ENCODE measurements around the gene MAST3.

MAST3 gene

GRCh38 chr19:18161636-18162002 is 64.0 kb downstream of the MAST3 start:
- no peak for DNase-seq

DNA sequence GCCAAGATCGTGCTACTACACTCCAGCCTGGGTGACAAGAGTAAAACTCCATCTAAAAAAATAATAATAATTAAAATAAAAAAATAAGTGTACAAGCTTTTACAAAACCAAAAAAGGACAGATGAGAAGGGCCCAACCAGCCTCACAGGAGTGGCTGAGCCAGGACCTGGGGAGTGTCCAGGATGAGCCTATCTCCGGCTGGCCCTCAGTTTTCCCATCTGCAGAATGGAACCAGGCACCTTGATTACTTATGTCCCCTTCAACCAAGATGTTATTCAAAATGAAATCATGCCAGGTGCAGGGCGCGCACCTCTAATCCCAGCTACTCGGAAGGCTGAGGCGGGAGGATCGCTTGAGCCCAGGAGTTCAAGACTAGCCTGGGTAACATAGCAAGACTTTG is 66.5 kb downstream of the MAST3 start:
- no peak for DNase-seq

GRCh38 chr19:18165794-18166544 is 68.4 kb downstream of the MAST3 start:
- no peak for DNase-seq

- DNase-seq: no peak
Observed at GRCh38 chr19:18167011-18167410, 69.4 kb downstream of the MAST3 start.

DNA sequence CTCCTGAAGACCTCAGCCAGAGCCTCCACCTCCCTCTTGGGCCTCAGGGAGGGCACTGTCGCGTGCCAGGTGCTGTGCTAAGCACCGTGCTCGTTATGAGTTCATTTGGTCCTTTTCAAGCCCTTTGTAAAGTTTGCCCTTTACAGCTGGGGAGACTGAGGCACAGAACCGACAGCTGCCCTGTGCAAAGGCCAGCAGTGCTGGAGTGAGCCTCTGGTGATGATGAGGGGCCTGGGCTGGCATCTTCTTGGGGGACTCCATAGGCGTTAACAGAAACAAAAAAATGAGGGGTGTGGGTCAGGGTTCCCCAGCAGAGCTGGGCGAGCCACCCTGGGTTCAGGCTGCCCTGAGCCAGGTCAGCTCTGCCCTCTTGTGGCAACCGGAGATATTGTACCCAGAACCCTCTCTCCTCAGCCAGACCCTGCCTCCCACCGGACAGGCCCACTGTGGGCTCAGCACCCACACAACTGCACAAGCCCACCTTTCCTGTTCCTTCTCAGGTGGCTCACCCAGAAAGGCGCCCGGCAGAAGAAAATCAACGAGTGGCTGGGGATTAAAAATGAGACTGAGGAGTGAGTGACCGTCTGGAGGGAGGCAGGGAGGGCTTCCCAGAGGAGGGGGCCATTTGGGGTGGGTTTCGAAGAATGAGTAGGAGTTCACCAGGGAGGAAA is 70.5 kb downstream of the MAST3 start:
- peak; percentile 56 for DNase-seq

DNA sequence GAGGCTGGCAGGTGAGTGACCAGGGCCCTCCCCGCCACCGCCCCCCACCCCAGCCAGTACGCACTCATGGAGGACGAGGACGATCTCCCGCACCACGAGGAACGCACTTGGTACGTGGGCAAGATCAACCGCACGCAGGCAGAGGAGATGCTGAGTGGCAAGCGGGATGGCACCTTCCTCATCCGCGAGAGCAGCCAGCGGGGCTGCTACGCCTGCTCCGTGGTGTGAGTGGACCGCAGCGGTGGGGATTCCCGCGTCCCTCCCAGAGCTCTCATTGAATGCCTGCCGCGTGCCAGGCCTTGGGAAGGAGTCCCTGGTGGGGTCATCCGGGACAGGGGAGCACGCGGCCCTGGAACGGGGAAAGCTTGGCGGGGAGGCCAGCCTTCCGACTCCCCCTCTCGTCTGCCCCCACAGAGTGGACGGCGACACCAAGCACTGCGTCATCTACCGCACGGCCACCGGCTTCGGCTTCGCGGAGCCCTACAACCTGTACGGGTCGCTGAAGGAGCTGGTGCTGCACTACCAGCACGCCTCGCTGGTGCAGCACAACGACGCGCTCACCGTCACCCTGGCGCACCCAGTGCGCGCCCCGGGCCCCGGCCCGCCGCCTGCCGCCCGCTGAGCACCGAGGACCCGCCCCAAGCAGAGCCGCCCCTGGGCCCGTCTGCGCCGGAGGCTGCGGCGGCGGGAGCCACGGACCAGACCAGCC is 71.2 kb downstream of the MAST3 start:
- no peak for DNase-seq

GRCh38 chr19:18170714-18171255 is 73.2 kb downstream of the MAST3 start:
- DNase-seq: no peak

DNA sequence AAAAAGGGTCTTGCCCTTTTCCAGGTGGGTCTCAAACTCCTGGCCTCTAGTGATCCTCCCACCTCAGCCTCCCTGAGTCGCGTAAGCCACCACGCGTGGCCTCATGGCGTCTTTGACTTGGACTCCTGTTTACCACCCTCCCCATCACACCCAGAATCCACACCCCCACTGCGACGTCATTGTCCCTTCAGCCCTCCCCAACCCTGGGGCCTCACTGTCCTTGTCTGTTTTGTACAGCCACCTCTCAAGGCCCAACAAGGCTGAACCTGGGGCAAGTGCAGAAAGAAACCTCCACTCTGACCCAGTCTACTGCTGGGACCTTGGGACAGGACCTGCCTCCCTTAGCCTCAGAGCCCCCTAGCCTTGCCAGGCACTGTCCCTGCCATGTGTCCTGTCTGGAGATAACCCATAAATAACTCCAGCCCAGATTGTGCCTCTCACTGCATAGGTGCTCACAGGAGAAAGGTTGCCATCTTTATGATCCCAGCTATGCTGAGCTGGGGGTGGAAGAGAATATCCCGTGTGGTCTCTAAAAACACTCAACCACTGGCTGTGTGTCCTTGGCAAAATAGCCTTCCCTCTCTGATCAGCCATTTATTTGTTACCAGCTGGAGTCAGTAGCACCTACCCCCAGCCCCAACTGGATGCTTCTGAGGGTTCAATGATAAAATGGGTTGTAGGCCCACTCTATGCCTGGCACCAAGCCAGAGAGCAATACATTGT is 74.2 kb downstream of the MAST3 start:
- no peak for DNase-seq

GRCh38 chr19:18172331-18173053 is 74.9 kb downstream of the MAST3 start:
- DNase-seq: no peak

DNA sequence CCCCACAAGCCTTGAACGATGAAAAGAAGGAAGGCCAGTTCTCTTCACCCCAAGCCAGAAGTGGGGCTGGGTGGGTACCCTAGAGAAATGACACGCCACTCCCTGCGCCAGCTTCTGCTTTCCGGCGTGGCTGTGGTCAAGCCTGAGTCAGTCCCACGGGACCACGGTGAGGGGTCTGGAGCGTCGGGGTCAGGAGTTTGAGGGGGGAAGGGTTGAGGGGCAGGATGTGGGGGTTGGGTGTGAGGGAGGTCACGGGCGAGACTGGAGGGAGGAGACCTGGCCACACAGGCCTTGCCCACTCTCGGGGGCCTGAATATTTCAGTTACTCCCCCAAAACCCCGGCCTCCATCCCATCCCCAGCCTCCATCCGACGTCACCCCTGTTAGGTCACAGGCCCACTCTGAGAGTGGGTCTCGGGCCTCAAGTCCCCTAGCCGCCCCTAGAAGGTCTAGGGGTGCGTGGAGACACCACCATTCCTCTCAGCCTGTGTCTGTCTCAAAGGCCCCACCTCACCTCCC is 75.5 kb downstream of the MAST3 start:
- DNase-seq: no peak

DNA sequence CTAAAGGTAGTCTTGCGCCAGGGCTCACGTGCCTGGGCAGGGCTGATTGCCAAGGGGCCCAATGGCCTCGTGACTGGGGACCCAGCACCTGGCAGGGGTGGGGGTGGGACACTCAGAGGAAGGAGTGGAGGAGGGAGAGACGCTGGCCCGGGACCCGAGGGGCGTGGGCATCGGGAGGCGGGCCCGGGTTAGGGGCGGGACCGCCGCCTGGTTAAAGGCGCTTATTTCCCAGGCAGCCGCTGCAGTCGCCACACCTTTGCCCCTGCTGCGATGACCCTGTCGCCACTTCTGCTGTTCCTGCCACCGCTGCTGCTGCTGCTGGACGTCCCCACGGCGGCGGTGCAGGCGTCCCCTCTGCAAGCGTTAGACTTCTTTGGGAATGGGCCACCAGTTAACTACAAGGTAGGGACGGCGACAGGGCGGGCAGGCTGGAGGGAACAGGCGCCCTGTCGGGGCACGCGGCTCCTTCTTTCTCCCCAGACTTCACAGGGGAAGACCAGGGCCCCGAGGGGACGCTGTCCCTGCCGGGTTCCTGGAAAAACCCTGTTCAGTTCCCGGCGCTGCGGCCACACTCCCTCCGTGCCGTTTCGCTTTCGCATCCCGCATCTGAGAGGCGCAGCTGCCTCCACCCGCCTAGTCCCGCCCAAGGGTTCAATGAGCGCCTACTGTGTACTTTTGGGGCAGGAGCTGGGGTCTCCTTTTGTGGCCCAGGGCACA is 76.2 kb downstream of the MAST3 start, which contains the start of gene IFI30:
Gene IFI30, plus strand, starts transcription at position 242 of the 717 bp plus-strand sequence. Its CDS starts 29 bp downstream, at position 271.
- DNase-seq: peak; percentile 43

DNA sequence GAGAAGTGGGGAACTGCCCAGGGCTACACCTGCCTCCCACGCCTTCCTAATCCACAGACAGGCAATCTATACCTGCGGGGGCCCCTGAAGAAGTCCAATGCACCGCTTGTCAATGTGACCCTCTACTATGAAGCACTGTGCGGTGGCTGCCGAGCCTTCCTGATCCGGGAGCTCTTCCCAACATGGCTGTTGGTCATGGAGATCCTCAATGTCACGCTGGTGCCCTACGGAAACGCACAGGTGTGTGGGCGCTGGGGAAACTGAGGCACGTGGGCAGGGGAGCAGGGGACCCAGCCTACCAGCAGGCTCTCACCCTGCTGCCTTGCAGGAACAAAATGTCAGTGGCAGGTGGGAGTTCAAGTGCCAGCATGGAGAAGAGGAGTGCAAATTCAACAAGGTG is 77.4 kb downstream of the MAST3 start:
- DNase-seq: no peak

GRCh38 chr19:18176367-18177310 is 79.1 kb downstream of the MAST3 start:
- DNase-seq: no peak

GRCh38 chr19:18179957-18180356 is 82.4 kb downstream of the MAST3 start:
- DNase-seq: no peak

DNA sequence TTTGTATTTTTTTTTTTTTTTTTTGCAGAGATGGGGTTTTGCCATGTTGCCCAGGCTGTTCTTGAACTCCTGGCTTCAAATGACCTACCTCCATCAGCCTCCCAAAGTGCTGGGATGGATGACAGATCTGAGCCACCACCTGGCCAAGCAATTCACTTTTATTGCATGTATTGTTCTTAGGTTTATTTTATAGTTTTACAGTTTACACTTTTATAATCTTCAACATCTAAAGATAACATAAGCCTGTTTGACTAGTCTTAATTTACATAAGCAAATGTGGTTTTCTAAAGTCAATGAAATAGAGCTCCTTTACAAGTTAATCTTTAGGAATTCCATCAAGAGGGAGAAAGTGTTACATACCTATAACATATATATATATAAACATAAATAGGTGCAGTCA is 86.0 kb downstream of the MAST3 start:
- no peak for DNase-seq

DNA sequence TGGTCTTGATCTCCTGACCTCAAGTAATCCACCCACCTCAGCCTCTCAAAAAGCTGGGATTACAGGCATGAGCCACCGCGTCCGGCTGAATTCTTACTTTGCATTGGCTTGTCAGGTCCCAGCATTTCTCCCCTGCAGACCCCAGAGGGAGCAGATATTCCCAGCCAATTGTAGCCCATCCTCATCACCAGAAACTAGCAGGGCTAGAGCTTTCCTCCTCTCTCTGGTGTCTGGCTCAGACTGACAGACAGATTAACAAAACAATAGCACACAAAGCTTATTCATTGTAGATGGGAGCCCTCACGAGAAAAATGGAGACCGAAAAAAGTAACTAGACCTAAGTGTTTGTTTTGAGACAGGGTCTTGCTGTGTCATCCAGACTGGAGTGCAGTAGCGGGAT is 88.0 kb downstream of the MAST3 start:
- no peak for DNase-seq

GRCh38 chr19:18190278-18190677 is 92.7 kb downstream of the MAST3 start:
- DNase-seq: no peak

GRCh38 chr19:18191640-18192062 is 94.1 kb downstream of the MAST3 start:
- no peak for DNase-seq

DNA sequence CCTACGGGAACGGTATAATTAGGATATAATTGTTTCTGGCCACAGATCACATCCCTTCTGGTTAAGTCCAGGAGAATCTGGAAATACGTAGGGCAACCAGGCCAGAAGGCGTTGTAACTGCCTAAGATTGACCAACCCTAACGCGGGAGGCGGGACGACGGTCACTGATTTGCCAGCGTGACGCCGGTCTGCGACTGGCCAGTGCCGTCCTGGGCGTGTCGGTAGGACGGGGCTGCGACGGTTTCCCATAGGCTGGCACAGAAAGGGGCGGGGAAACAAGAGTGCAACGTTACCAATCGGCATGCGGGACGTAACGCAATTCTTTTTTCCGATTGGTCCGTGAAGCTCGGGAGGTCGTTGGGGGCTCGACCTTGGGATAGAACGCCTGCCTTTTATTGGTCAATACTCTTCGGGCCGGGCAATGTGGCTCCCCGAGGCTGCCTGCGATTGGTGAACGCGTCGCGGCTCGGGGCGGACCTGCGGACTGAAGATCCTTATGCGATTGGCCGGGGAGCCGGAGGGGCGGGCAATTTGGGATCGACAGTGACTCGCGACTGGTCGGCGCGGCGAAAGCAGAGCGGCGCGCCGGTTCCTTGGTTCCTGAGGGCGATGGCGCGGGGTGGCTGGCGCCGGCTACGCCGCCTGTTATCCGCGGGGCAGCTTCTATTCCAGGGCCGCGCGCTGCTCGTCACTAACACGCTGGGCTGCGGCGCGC is 95.3 kb downstream of the MAST3 start, which contains the start of gene MPV17L2:
Gene MPV17L2, plus strand, starts transcription at position 546 of the 715 bp plus-strand sequence. Its CDS starts 64 bp downstream, at position 610.
- peak; percentile 98 for DNase-seq

Measured in activated gamma-delta T cell treated with Interleukin-2 at 50 U/mL for 16 hours (primary cell).